ENCODE data around the gene TPM3.

GRCh38 chr1:154154534-154155191, 37.2 kb downstream of the TPM3 start, which contains the start of gene NUP210L:
- TF ChIP-seq CTCF (IDR thresholded peaks at IDR 0.05) (no peak), REST (IDR thresholded peaks at IDR 0.05; ENCODE audit: insufficient read depth in 1 of 2, low read depth in 2 of 2, low read length in 1 of 2) (no peak), SIN3A (IDR thresholded peaks at IDR 0.05; ENCODE audit: borderline replicate concordance, insufficient read depth, low read depth, low read length) (no peak), POLR2AphosphoS5 (IDR thresholded peaks at IDR 0.05; ENCODE audit: low read depth, low read length) (no peak)
